HCT116 (cell line): ENCODE measurements around the gene CBFB.

Experiments used
- EZH2 ChIP-seq: fragments of 200-600 bp; sonication (generic); IDR thresholded peaks from 2 replicates; pipeline ENCODE4 v1.6.1; 2017; ENCODE audit warnings: antibody characterized with exemption, mixed run types
- JUND ChIP-seq: IDR thresholded peaks from 2 replicates; pipeline ENCODE4 v1.6.1; 2012
- POLR2AphosphoS5 ChIP-seq: IDR thresholded peaks from 2 replicates; pipeline ENCODE4 v1.6.1; 2011; ENCODE audit warnings: mild to moderate bottlenecking, low read depth, low read length, moderate library complexity
- REST ChIP-seq: IDR thresholded peaks from 2 replicates; pipeline ENCODE4 v1.6.1; 2012; ENCODE audit warnings: low read depth
- SP1 ChIP-seq: IDR thresholded peaks from 2 replicates; pipeline ENCODE4 v1.6.1; 2012; ENCODE audit warnings: low read depth
- TF ChIP-seq, protein P1 (sequence below): IDR thresholded peaks from 2 replicates; pipeline ENCODE4 v1.6.1; 2011; ENCODE audit warnings: mild to moderate bottlenecking, low read length, moderate library complexity; ENCODE audit not compliant: insufficient replicate concordance; ENCODE audit errors: extremely low read depth
- TF ChIP-seq, protein P2 (sequence below), 3 experiments: fragments of 200-600 bp in 1 of 3; sonication (generic) in 1 of 3; IDR thresholded peaks in 2 of 3; conservative IDR thresholded peaks in 1 of 3; 2 replicates each; pipeline ENCODE4 v1.5.1; 2012 to 2017; ENCODE audit warnings: low read depth in 2 of 3, low read length in 2 of 3, antibody characterized with exemption in 1 of 3, borderline replicate concordance in 1 of 3, control low read depth in 1 of 3, mild to moderate bottlenecking in 1 of 3, mixed read lengths in 1 of 3, mixed run types in 1 of 3, moderate library complexity in 1 of 3; ENCODE audit not compliant: insufficient read depth in 1 of 3

GRCh38 chr16:67025210-67025550 lies 3.8 kb upstream of the CBFB start:
- TF ChIP-seq SP1 (no peak), POLR2AphosphoS5 (no peak), EZH2 (no peak), JUND (no peak), REST (no peak)
- TF ChIP-seq, protein P1, sequence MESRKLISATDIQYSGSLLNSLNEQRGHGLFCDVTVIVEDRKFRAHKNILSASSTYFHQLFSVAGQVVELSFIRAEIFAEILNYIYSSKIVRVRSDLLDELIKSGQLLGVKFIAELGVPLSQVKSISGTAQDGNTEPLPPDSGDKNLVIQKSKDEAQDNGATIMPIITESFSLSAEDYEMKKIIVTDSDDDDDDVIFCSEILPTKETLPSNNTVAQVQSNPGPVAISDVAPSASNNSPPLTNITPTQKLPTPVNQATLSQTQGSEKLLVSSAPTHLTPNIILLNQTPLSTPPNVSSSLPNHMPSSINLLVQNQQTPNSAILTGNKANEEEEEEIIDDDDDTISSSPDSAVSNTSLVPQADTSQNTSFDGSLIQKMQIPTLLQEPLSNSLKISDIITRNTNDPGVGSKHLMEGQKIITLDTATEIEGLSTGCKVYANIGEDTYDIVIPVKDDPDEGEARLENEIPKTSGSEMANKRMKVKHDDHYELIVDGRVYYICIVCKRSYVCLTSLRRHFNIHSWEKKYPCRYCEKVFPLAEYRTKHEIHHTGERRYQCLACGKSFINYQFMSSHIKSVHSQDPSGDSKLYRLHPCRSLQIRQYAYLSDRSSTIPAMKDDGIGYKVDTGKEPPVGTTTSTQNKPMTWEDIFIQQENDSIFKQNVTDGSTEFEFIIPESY, result no peak
- TF ChIP-seq, protein P2, sequence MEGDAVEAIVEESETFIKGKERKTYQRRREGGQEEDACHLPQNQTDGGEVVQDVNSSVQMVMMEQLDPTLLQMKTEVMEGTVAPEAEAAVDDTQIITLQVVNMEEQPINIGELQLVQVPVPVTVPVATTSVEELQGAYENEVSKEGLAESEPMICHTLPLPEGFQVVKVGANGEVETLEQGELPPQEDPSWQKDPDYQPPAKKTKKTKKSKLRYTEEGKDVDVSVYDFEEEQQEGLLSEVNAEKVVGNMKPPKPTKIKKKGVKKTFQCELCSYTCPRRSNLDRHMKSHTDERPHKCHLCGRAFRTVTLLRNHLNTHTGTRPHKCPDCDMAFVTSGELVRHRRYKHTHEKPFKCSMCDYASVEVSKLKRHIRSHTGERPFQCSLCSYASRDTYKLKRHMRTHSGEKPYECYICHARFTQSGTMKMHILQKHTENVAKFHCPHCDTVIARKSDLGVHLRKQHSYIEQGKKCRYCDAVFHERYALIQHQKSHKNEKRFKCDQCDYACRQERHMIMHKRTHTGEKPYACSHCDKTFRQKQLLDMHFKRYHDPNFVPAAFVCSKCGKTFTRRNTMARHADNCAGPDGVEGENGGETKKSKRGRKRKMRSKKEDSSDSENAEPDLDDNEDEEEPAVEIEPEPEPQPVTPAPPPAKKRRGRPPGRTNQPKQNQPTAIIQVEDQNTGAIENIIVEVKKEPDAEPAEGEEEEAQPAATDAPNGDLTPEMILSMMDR (IDR thresholded peaks at IDR 0.05 in 2 of 3, conservative IDR thresholded peaks at IDR 0.05 in 1 of 3; ENCODE audit: borderline replicate concordance in 1 of 3, insufficient read depth in 1 of 3, low read depth in 2 of 3, low read length in 2 of 3), result no peak
